Sigmoid colon (tissue), 7 donors: ENCODE measurements around the gene GIT2. TPM values are rescaled to one million over a fixed set of nuclear protein-coding genes. Genes with fewer than 3 reads are reported as not detected.

Experiments used
- DNase-seq: peaks from one replicate; pipeline ENCODE4 v3.0.0-alpha.2; 2019
- H3K27ac ChIP-seq, 4 donors: fragments of 200-600 bp; sonication (generic); one replicate each; pipeline ENCODE4 v1.5.1; 2016 to 2019; ENCODE audit warnings: mild to moderate bottlenecking in 1 of 4
- H3K27me3 ChIP-seq, 3 donors: fragments of 200-600 bp; sonication (generic); one replicate each; pipeline ENCODE4 v1.5.1; 2019; ENCODE audit warnings: mild to moderate bottlenecking in 1 of 3
- H3K36me3 ChIP-seq, 4 donors: fragments of 200-600 bp; sonication (generic); one replicate each; pipeline ENCODE4 v1.5.1; 2016 to 2019
- H3K4me1 ChIP-seq, 4 donors: fragments of 200-600 bp; sonication (generic); one replicate each; pipeline ENCODE4 v1.5.1; 2017 to 2019
- H3K4me3 ChIP-seq, 4 donors: fragments of 200-600 bp; sonication (generic); one replicate each; pipeline ENCODE4 v1.5.1; 2017 to 2019; ENCODE audit warnings: mild to moderate bottlenecking in 2 of 4, moderate library complexity in 1 of 4
- H3K9me3 ChIP-seq, 4 donors: fragments of 200-600 bp in 3 of 4; sonication (generic) in 3 of 4; one replicate each; pipeline versions ENCODE4 v1.5.1 to v1.6.1; 2013 to 2019
- EP300 ChIP-seq, 4 donors: sonication (generic); formaldehyde crosslinking; IDR thresholded peaks; one replicate each; pipeline ENCODE4 v1.6.1; 2017; ENCODE audit warnings: antibody characterized with exemption in 4 of 4
- POLR2A ChIP-seq, 2 donors: fragments of 450-650 bp; IDR thresholded peaks; one replicate each; pipeline ENCODE4 v1.6.1; 2016; ENCODE audit warnings: antibody characterized with exemption in 2 of 2, mild to moderate bottlenecking in 2 of 2, moderate library complexity in 2 of 2
- POLR2AphosphoS5 ChIP-seq, 4 donors: sonication (generic); formaldehyde crosslinking; IDR thresholded peaks; one replicate each; pipeline ENCODE4 v1.6.1; 2017; ENCODE audit warnings: antibody characterized with exemption in 4 of 4
- WGBS, 2 donors: extraction: QIAGEN DNeasy Blood & Tissue Kit; methylation state at CpG; one replicate each; pipeline ENCODE4 v1.1.7; 2013; 5-methylcytosine and 5-hydroxymethylcytosine counted together
- intact Hi-C: fragments of 100-400 bp; cut with DNase I; formaldehyde crosslinking; loops from one replicate; pipeline ENCODE4 v1.15.1; 2023
- polyA plus RNA-seq, 3 donors: library from polyadenylated mRNA; stranded (reverse); fragments of 200-250 nt; gene quantifications; one replicate each; pipeline ENCODE4 v1.2.3, GENCODE V29; 2013
- total RNA-seq, 4 donors: library from RNA; depleted of rRNA; stranded (reverse); fragments of >200 nt; gene quantifications; one replicate each; pipeline ENCODE4 v1.1.0, GENCODE V29; 2016
- TF ChIP-seq, protein P1 (sequence below), 4 experiments: fragments of 450-650 bp in 3 of 4; fragments of 200-600 bp in 1 of 4; IDR thresholded peaks; one replicate each; pipeline ENCODE4 v1.5.1; 2016 to 2019; ENCODE audit warnings: antibody characterized with exemption in 4 of 4, mild to moderate bottlenecking in 3 of 4, moderate library complexity in 2 of 4
- donor health status: healthy with polysubstance abuse.
- donor health status: Bipolar disorder and iron deficiency.
- donor health status: healthy.

GIT2 gene
- total and polyA plus RNA-seq, 7 donors, result 6.0 to 54.6 (median 26.7) TPM

DNA sequence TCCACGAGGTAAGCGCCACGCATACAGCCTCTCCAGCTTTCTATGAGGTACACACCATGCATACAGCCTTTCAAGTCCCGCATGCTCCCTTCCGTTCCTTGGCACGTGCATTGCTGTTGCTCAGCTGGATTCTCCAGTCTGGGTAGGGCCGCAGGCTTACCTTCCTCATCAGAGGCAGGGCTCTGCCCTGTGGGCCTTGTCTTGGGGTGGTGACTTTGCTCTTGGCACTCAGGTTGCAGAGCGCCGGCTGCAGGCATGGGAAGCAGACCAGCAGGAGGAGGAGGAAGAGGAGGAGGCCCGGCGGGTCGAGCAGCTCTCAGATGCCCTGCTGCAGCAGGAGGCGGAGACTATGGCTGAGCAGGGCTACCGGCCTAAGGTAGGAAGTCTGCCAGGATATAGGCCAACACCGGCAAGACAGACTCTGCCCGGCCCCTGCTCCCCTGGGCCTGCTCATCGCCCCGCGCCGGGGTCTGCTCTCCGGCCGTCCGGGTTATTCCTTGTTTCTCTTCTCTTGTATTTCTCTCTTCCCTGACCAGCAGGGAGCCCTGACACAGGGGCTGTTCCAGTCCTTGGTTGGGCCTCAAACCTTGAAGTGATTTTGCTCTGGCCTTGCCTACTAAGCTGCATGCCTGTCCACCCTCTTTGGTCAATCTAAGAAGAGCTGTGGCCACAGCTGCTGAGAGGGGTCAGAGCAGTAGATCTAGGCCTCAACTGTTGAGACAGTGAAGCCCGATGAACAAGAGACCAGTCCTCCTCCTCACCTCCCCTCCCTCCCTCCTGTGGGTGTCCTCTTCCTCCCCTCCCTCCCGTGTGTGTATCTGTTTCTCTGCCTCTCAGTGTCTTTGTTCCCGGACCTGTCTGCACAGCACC is 80.8 kb downstream of the GIT2 start:
- 88 to 91% methylated on average over 26 of the region's 26 CpGs for WGBS, 2 donors
- H3K9me3 ChIP-seq, result no peaks in the 10 kb centered on the region
- TF ChIP-seq POLR2AphosphoS5 (IDR thresholded peaks at IDR 0.05), result no peak
- no peak for TF ChIP-seq EP300 (IDR thresholded peaks at IDR 0.05)
- TF ChIP-seq, protein P1, sequence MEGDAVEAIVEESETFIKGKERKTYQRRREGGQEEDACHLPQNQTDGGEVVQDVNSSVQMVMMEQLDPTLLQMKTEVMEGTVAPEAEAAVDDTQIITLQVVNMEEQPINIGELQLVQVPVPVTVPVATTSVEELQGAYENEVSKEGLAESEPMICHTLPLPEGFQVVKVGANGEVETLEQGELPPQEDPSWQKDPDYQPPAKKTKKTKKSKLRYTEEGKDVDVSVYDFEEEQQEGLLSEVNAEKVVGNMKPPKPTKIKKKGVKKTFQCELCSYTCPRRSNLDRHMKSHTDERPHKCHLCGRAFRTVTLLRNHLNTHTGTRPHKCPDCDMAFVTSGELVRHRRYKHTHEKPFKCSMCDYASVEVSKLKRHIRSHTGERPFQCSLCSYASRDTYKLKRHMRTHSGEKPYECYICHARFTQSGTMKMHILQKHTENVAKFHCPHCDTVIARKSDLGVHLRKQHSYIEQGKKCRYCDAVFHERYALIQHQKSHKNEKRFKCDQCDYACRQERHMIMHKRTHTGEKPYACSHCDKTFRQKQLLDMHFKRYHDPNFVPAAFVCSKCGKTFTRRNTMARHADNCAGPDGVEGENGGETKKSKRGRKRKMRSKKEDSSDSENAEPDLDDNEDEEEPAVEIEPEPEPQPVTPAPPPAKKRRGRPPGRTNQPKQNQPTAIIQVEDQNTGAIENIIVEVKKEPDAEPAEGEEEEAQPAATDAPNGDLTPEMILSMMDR (IDR thresholded peaks at IDR 0.05), result no peak
- no peak for TF ChIP-seq POLR2A (IDR thresholded peaks at IDR 0.05)
- H3K36me3 ChIP-seq, result peaks cover 25 to 98% (median 46%) of the 10 kb centered on the region in 4 donors
- no peaks in the 10 kb centered on the region for H3K4me1 ChIP-seq
- no peaks in the 10 kb centered on the region for H3K27me3 ChIP-seq
- intact Hi-C loops, result no loop called here
- no peak for DNase-seq
- H3K4me3 ChIP-seq, result no peak overlapping the region
- H3K27ac ChIP-seq, result no peak overlapping the region

DNA sequence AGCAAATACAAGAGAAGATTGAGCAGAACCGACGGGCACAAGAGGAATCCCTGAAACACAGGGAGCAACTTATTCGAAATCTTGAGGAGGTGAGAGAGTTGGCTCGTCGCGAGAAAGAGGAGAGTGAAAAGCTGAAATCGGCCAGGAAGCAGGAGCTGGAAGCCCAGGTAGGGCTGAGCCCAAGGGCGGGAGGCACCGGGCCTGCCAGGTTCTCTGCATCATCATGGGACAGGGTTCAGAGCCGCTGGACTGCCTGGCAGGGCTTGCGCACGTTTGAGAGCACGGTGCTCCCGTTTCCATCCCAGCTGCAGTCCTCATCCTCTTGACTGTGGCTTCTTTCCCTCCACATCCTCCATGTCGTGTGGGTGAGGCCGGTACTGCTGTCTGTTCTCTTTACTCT is 81.7 kb downstream of the GIT2 start:
- Histone ChIP-seq H3K4me3 (no peak overlapping the region), H3K36me3 (peaks cover 25 to 98% (median 48%) of the 10 kb centered on the region in 4 donors), H3K4me1 (no peaks in the 10 kb centered on the region), H3K27me3 (no peaks in the 10 kb centered on the region), H3K9me3 (no peaks in the 10 kb centered on the region), H3K27ac (no peak overlapping the region)
- WGBS, 2 donors, result 93 to 94% methylated on average over 16 of the region's 16 CpGs
- intact Hi-C loops, result no loop called here
- TF ChIP-seq POLR2AphosphoS5 (IDR thresholded peaks at IDR 0.05), result no peak
- TF ChIP-seq POLR2A (IDR thresholded peaks at IDR 0.05), result no peak
- TF ChIP-seq, protein P1 (IDR thresholded peaks at IDR 0.05), result no peak
- no peak for TF ChIP-seq EP300 (IDR thresholded peaks at IDR 0.05)
- no peak for DNase-seq

DNA sequence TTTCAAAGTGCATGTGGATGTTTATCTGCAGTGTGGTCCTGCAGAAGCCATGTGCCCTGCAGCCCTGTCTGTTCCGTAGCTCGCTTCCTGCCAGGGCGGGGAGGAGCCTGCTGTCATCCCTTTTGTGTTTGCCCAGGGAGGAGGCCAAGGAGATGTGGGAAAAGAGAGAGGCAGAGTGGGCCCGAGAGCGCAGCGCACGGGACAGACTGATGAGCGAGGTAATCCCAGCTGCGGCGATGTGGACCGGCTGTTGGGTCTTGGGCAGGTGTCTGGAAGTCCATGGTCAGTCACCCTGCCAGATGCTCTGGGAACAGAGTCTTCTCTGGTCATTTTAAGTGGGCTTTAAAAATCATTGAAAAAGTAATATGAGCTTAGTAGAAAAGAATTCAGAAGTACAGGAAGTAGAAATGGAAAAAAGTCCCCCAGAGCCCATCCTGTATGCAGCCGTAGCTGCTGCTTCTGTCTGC is 83.3 kb downstream of the GIT2 start:
- peaks cover 27 to 99% (median 52%) of the 10 kb centered on the region in 4 donors for H3K36me3 ChIP-seq
- H3K9me3 ChIP-seq, result no peaks in the 10 kb centered on the region
- H3K4me3 ChIP-seq, result no peak overlapping the region
- no peaks in the 10 kb centered on the region for H3K4me1 ChIP-seq
- TF ChIP-seq POLR2A (IDR thresholded peaks at IDR 0.05) (no peak), POLR2AphosphoS5 (IDR thresholded peaks at IDR 0.05) (no peak), EP300 (IDR thresholded peaks at IDR 0.05) (no peak)
- TF ChIP-seq, protein P1 (IDR thresholded peaks at IDR 0.05), result no peak
- no peak for DNase-seq
- intact Hi-C loops, result no loop called here
- 85 to 90% methylated on average over 12 of the region's 12 CpGs for WGBS, 2 donors
- no peaks in the 10 kb centered on the region for H3K27me3 ChIP-seq
- H3K27ac ChIP-seq, result peak overlapping the region in 1 of 4 donors; percentile 9

DNA sequence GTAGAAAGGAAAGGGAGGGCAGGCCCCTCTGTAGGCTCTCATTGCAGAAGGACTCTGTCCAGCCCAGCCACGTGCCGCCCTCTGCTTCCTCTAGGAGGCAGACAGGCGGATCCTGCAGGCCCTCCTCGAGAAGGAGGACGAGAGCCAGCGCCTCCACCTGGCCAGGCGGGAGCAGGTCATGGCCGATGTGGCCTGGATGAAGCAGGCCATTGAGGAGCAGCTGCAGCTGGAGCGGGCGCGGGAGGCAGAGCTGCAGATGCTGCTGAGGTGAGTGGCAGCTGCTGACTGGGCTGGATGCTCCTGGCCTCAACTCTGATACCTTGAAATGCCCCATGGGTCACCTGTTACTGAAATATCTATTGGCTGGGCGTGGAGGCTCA is 85.2 kb downstream of the GIT2 start:
- TF ChIP-seq, protein P1 (IDR thresholded peaks at IDR 0.05), result no peak
- TF ChIP-seq EP300 (IDR thresholded peaks at IDR 0.05), result no peak
- Histone ChIP-seq H3K36me3 (peaks cover 40 to 99% (median 54%) of the 10 kb centered on the region in 4 donors), H3K27me3 (no peaks in the 10 kb centered on the region), H3K27ac (no peak overlapping the region), H3K9me3 (no peaks in the 10 kb centered on the region), H3K4me3 (no peak overlapping the region), H3K4me1 (no peaks in the 10 kb centered on the region)
- WGBS, 2 donors, result 83 to 84% methylated on average over 12 of the region's 12 CpGs
- DNase-seq, result no peak
- intact Hi-C loops, result no loop called here
